ENCODE data around the gene ITPR3. TPM values are rescaled to one million over a fixed set of nuclear protein-coding genes. Genes with fewer than 3 reads are reported as not detected.

ITPR3 gene
- total RNA-seq, 1 donor from 2014 or later = 17.7 TPM

DNA sequence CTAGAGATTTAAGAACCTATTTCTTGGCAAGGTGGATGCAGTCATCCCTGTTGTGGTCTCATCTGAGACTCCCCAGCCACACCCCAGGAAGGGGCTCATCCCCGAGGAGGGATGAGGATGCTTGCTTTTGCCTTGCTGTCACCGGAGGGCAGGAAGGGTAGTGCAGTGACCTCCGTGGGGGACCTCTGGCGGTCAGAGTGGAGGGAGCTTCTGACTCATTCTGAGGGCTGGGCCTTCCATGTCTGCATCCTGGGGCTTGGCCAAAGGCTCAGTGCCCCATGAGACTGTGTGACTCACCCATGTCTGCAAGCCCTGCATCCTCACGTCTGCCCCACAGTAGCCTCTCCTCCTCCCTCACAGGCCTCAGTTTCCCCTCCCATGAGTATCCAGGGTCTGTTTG, 51.7 kb downstream of the ITPR3 start:
- TF ChIP-seq EZH2 (IDR thresholded peaks at IDR 0.05; ENCODE audit: insufficient read depth, low read length) = no peak
- TF ChIP-seq, protein P1, sequence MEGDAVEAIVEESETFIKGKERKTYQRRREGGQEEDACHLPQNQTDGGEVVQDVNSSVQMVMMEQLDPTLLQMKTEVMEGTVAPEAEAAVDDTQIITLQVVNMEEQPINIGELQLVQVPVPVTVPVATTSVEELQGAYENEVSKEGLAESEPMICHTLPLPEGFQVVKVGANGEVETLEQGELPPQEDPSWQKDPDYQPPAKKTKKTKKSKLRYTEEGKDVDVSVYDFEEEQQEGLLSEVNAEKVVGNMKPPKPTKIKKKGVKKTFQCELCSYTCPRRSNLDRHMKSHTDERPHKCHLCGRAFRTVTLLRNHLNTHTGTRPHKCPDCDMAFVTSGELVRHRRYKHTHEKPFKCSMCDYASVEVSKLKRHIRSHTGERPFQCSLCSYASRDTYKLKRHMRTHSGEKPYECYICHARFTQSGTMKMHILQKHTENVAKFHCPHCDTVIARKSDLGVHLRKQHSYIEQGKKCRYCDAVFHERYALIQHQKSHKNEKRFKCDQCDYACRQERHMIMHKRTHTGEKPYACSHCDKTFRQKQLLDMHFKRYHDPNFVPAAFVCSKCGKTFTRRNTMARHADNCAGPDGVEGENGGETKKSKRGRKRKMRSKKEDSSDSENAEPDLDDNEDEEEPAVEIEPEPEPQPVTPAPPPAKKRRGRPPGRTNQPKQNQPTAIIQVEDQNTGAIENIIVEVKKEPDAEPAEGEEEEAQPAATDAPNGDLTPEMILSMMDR (IDR thresholded peaks at IDR 0.05; ENCODE audit: insufficient read depth, low read depth, low read length) = peak; percentile 32
- no peaks in the 10 kb centered on the region for H3K27me3 ChIP-seq (ENCODE audit: insufficient read depth, low read length)
- H3K9me3 ChIP-seq (ENCODE audit: insufficient read depth, low read depth, low read length) = no peaks in the 10 kb centered on the region
- H3K27me3 Mint-ChIP-seq (ENCODE audit: low read depth, unreplicated experiment) = no peaks in the 10 kb centered on the region
- peak; percentile 90 for DNase-seq (ENCODE audit: low read depth)
- peaks cover 23% of the 10 kb centered on the region for H3K36me3 Mint-ChIP-seq (ENCODE audit: low read depth, unreplicated experiment)
- peak overlapping the region; percentile 53 for H3K27ac Mint-ChIP-seq (ENCODE audit: unreplicated experiment)
- no peak overlapping the region for H3K4me3 ChIP-seq (ENCODE audit: insufficient read depth, low read depth, low read length)
- H3K9ac ChIP-seq (ENCODE audit: low read length) = no peak overlapping the region
- no peaks in the 10 kb centered on the region for H3K36me3 ChIP-seq (ENCODE audit: insufficient read depth, low read length)
- no peaks in the 10 kb centered on the region for H4K20me1 ChIP-seq (ENCODE audit: insufficient read depth, low read length)
- peaks cover 28% of the 10 kb centered on the region for H3K4me1 ChIP-seq (ENCODE audit: insufficient read depth, low read length)
- no peak overlapping the region for H2AFZ ChIP-seq (ENCODE audit: low read depth, low read length)
- H3K9me3 Mint-ChIP-seq (ENCODE audit: unreplicated experiment) = no peaks in the 10 kb centered on the region
- peaks cover 15% of the 10 kb centered on the region for H3K4me1 Mint-ChIP-seq (ENCODE audit: low read depth, unreplicated experiment)
- no peak overlapping the region for H3K4me3 Mint-ChIP-seq (ENCODE audit: unreplicated experiment)
- no peak overlapping the region for H3K27ac ChIP-seq (ENCODE audit: low read depth, low read length)
- H3K79me2 ChIP-seq (ENCODE audit: insufficient read depth, low read length) = no peaks in the 10 kb centered on the region
- FAIRE-seq = peak; percentile 83
- H3K4me2 ChIP-seq (ENCODE audit: low read length) = peak overlapping the region; percentile 41

GRCh38 chr6:33673851-33674250, 52.7 kb downstream of the ITPR3 start:
- Histone ChIP-seq H3K4me3 (ENCODE audit: insufficient read depth, low read depth, low read length) (no peak overlapping the region), H3K36me3 (ENCODE audit: insufficient read depth, low read length) (no peaks in the 10 kb centered on the region), H3K27me3 (ENCODE audit: insufficient read depth, low read length) (no peaks in the 10 kb centered on the region), H3K4me2 (ENCODE audit: low read length) (no peak overlapping the region), H3K27ac (ENCODE audit: low read depth, low read length) (no peak overlapping the region), H4K20me1 (ENCODE audit: insufficient read depth, low read length) (no peaks in the 10 kb centered on the region), H2AFZ (ENCODE audit: low read depth, low read length) (no peak overlapping the region), H3K79me2 (ENCODE audit: insufficient read depth, low read length) (no peaks in the 10 kb centered on the region), H3K9me3 (ENCODE audit: insufficient read depth, low read depth, low read length) (no peaks in the 10 kb centered on the region), H3K4me1 (ENCODE audit: insufficient read depth, low read length) (peaks cover 28% of the 10 kb centered on the region), H3K9ac (ENCODE audit: low read length) (no peak overlapping the region)
- TF ChIP-seq, protein P1 (IDR thresholded peaks at IDR 0.05; ENCODE audit: insufficient read depth, low read depth, low read length) = no peak
- TF ChIP-seq EZH2 (IDR thresholded peaks at IDR 0.05; ENCODE audit: insufficient read depth, low read length) = no peak
- H3K36me3 Mint-ChIP-seq (ENCODE audit: low read depth, unreplicated experiment) = peaks cover 23% of the 10 kb centered on the region
- H3K4me3 Mint-ChIP-seq (ENCODE audit: unreplicated experiment) = no peak overlapping the region
- no peaks in the 10 kb centered on the region for H3K27me3 Mint-ChIP-seq (ENCODE audit: low read depth, unreplicated experiment)
- DNase-seq (ENCODE audit: low read depth) (no peak), FAIRE-seq (no peak)
- no peak overlapping the region for H3K27ac Mint-ChIP-seq (ENCODE audit: unreplicated experiment)
- no peaks in the 10 kb centered on the region for H3K9me3 Mint-ChIP-seq (ENCODE audit: unreplicated experiment)
- H3K4me1 Mint-ChIP-seq (ENCODE audit: low read depth, unreplicated experiment) = peaks cover 15% of the 10 kb centered on the region

DNA sequence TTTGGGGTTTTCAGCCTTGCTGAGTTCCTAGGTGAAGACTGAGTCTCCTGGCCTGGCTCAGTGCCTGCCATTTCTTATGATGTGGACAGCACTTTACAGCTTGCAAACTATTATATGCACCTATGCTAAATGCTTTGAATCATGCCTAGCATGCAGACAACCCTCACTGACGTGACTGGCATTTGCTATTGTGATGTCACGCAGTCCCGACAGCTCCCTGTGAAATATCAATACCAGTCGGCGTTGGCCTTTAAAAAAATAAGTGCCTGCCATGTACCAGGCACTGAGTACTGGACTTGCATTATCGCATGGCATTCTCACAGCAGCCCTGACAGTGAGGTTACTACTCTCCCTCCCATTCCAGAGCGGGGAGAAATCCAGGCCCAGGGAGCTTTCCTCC, 54.8 kb downstream of the ITPR3 start:
- peaks cover 28% of the 10 kb centered on the region for H3K4me1 ChIP-seq (ENCODE audit: insufficient read depth, low read length)
- no peak overlapping the region for H3K4me3 ChIP-seq (ENCODE audit: insufficient read depth, low read depth, low read length)
- Mint-ChIP-seq H3K36me3 (ENCODE audit: low read depth, unreplicated experiment) (peaks cover 29% of the 10 kb centered on the region), H3K4me3 (ENCODE audit: unreplicated experiment) (no peak overlapping the region), H3K9me3 (ENCODE audit: unreplicated experiment) (no peaks in the 10 kb centered on the region), H3K27ac (ENCODE audit: unreplicated experiment) (no peak overlapping the region), H3K4me1 (ENCODE audit: low read depth, unreplicated experiment) (peaks cover 15% of the 10 kb centered on the region), H3K27me3 (ENCODE audit: low read depth, unreplicated experiment) (no peaks in the 10 kb centered on the region)
- H3K79me2 ChIP-seq (ENCODE audit: insufficient read depth, low read length) = no peaks in the 10 kb centered on the region
- no peak overlapping the region for H3K9ac ChIP-seq (ENCODE audit: low read length)
- no peak for DNase-seq (ENCODE audit: low read depth)
- no peaks in the 10 kb centered on the region for H3K27me3 ChIP-seq (ENCODE audit: insufficient read depth, low read length)
- H3K4me2 ChIP-seq (ENCODE audit: low read length) = no peak overlapping the region
- no peak overlapping the region for H3K27ac ChIP-seq (ENCODE audit: low read depth, low read length)
- TF ChIP-seq, protein P1 (IDR thresholded peaks at IDR 0.05; ENCODE audit: insufficient read depth, low read depth, low read length) = no peak
- no peak for TF ChIP-seq EZH2 (IDR thresholded peaks at IDR 0.05; ENCODE audit: insufficient read depth, low read length)
- no peak for FAIRE-seq
- no peaks in the 10 kb centered on the region for H3K9me3 ChIP-seq (ENCODE audit: insufficient read depth, low read depth, low read length)
- no peaks in the 10 kb centered on the region for H4K20me1 ChIP-seq (ENCODE audit: insufficient read depth, low read length)
- no peak overlapping the region for H2AFZ ChIP-seq (ENCODE audit: low read depth, low read length)
- no peaks in the 10 kb centered on the region for H3K36me3 ChIP-seq (ENCODE audit: insufficient read depth, low read length)
